NCI-H345 (cell line): ENCODE measurements around the gene SKAP2.

Experiments
- DNase-seq: peaks from one replicate; lab custom pipeline; 2025; lab: John Stamatoyannopoulos, UW

SKAP2 gene

GRCh38 chr7:26777385-26777784 lies 87.0 kb downstream of the SKAP2 start:
- DNase-seq = no peak

DNA sequence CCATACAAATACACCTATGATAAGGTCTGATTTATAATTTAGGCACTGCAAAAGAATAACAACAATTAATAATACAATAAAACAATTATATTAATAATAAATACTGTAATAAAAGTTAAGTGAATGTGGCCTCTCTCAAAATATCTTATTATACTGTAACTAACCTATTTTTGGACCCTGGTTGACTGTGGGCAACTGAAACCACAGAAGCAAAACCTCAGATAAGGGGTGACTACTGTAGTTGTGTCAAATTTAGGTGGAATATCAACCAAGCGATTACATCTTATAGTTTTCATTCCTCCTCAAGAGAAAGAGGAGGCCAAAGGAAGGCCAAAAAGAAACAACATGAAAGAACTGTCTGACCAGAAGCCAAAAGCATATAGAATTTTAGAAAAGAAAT lies 103.9 kb downstream of the SKAP2 start:
- DNase-seq = no peak

- no peak for DNase-seq
These were observed 105.3 kb downstream of the SKAP2 start for GRCh38 chr7:26759108-26759507.

GRCh38 chr7:26743205-26743604 lies 121.2 kb downstream of the SKAP2 start:
- no peak for DNase-seq

- DNase-seq = no peak
These were observed 128.3 kb downstream of the SKAP2 start for GRCh38 chr7:26735976-26736600.

GRCh38 chr7:26729150-26729775 lies 135.1 kb downstream of the SKAP2 start:
- no peak for DNase-seq

GRCh38 chr7:26726051-26726450 lies 138.3 kb downstream of the SKAP2 start:
- no peak for DNase-seq

- DNase-seq = no peak
These were observed 139.6 kb downstream of the SKAP2 start for GRCh38 chr7:26724795-26725194.

DNA sequence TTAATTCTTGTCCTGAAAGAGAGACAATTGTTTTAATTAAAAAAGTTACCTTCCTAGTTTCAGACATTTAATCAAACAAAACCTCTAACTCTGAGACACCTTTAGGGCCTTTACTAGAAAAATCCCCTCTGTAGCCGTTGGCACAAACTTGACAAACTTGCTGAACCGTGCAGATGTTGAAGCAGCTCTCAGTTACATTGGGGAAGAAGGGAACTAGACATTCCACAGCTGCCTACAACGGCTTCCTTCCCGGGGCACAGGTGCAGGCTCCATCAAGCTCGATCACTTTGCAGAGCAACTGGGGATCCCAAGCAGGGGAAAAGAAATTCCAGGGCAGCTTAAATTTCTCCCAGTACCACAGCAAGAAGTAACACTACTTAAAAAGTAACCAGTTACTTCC lies 141.3 kb downstream of the SKAP2 start:
- DNase-seq = no peak

DNA sequence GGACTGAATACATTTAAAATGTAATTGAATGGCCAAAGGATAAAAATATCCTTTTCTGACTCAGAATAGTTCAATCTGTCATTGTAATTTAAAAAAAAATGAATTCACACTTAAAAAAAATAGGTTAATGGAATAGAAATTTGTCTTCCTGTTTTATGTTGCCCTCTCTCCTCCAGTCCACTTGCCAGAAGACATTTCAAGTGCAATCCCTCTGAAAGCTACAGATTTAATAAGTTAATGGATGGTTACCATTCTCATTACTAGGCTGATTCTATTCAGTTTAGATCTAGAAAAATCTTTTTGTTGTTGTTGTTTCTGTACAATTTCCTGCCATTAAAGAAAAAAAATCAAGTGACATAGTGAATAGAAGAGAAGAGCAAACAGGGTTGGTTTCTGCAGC lies 142.9 kb downstream of the SKAP2 start:
- DNase-seq = no peak

- DNase-seq = no peak
These were observed 146.3 kb downstream of the SKAP2 start for GRCh38 chr7:26718063-26718462.

- no peak for DNase-seq
These were observed 150.0 kb downstream of the SKAP2 start for GRCh38 chr7:26714438-26714837.

DNA sequence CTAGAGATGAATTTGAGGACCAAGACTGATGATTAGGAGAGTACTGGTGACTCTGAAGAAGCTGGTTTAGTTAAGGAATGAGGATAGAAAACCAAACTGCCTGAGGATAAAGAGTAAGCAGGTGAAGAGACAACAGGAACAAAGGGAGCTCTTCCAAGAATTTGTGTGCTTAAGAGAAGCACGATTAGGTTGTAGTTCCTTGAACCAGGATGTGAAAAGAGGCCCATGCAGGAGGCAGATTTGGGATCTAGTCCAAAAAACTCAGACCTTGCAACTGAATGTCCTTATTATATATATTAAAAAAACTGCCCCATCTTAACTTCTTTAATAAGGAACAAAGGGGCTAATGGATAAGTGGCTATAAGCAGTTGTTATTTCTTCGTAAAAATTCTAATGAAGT lies 150.4 kb downstream of the SKAP2 start:
- DNase-seq = no peak

DNA sequence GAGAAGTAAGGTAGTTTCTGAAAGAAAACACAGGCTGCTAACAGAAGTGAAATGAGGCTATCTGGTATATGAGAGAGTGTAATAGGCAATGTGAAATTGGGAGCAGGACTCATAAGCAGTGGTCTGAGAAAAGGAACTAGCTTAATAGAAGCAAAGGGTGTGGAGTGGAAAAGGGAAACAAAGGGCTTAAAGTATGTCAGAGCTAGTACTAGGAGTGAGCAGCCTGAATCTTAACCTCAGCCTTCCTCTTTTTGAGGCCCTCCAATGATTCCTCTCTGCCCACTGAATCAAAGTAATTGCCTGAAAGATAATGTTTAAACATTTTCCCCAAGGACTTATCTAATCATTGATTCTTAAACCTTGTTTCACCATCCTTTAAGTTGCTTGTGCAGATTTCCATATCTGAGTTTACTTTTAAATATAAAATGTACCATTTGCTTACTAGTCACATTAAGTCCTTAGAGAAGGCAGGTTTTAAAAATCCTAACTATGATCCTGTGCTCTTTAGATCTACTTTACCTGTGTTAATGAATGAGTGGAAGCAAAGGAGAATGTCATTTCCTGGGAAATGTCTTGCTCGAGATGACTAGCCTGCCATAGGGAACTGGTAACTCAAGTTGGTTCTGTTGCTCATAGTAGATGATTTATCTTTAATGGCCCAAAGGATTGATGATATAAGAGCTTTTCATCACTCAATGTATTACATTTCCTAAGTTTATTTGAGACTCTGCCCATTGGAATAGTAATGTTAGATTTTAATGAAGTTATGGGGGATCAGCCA lies 155.0 kb downstream of the SKAP2 start:
- no peak for DNase-seq

DNA sequence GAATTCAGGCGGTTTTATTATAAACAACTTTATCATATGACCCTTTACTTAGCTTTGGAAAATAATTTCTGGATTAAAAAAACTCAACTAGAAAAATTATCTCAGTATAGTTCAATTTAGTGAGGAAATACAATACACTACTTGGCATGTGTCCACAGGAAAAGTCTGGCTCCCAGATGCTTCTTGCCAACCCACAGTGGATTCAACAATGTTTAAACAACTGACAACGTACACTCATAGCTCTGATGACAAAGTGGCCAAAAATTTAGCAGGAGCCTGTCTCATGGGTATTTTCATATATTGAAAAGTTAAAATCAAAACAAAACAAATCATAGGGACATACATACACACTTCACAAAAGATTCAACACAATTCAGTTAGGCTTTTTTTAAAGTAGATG lies 158.8 kb downstream of the SKAP2 start:
- DNase-seq = peak; percentile 7

DNA sequence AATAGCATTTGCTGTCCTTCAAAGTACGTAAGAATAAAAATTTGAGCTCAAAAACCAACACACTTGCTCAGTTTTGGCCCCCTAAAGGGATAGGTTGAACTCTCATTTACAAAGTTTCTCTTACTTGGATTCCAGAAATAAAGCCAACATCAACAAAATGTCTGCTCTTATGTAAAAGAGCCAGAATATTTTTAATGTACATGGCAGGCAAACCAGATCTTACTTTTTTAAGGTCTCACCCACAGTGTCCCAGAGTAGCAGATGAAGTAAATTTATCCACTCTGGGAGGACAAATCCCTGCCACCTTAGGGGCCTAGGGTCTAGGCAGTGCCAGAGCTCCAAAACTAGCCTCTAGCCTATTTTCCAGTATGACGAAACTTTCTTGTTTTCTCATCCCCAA lies 159.6 kb downstream of the SKAP2 start:
- DNase-seq = no peak

DNA sequence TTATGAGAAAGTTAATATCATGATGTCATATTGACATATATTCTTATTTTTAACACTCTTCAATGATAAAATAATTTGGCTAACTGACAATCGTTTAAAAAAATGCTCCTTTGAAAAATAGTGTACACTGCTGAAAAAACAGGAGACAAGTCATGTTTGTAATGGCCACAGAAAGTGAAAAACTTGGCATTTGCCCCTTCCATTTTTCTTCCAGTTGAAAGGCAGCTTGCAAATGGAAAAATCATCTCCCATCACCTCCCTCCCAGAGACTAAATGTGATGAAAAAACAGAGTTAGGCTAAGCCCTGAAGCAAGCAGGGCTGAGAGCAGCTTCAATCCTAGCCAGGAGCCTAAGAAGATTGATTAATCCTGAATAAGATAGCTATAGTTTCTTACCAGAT lies 160.4 kb downstream of the SKAP2 start:
- no peak for DNase-seq

DNA sequence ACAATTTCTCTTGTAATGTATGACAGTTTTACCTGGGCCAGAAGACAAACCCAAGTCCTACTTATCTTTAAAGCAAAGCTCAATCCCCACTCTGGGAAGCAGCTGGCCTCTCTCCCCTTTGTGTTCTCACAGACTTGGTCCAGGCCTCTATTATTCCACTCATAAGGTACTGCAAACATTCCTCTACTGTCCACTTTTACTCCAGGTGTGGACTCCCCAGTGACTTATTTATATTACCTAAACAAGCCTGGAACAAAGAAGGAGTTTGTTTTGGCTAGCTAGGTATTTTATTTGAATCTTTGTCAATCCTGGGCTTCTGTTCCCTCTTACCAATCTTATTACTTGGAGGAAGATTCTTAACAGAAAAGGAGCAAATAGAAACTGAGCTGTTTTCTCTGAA lies 163.5 kb downstream of the SKAP2 start:
- DNase-seq = no peak

DNA sequence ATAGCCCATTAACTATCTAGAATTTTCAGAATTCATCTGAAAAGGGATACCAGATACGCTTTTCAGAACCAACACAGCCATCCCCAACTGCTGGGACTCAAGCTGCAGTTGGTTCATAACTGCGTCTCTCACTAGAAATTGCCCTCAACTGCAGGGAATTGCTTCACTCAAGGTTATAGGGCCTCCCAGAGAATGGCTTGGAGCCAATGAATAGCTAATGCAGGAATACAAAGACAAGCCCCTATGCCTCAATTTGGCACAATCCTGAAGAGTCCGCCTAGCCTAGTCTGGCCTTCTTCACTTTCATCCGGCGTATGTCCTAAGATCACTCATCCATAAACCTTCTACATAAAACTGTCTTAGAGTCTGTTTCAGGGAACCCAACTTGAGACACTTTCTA lies 164.0 kb downstream of the SKAP2 start:
- no peak for DNase-seq

DNA sequence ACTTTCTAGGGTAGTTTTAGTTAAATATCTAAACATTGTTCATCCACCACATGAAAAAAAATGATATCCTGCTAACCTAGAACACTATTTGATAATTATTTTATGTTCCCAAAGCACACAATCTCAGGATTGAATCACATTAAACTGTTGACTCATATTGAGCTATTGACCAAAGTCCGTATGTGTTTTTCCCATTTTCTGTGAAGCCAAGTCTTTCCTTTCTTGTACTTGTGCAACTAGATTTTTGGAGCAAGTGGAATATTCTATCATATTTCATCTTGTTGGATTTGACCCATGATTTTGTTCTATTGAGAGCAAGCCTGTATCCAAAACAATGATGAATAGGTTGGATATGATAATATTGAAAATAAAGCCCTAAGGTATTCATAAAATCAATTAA lies 164.6 kb downstream of the SKAP2 start:
- DNase-seq = no peak

DNA sequence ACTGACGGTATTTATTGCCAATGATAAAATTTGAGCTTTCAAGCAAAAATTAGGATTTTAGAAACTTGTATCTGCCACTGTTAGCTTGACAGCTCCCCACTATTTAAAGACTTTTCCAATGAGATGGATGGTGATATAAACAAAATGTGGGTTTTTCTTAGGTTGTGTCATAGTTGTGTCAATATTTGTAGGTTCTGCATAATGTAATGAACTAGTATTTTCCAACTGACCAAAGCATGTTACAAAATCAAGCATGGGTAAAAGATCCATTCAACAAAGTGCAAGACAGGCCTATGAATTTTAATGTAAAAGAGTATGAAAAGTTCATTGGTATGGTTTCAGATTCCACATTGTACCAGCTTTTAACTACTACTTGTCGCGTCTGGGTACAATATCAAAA lies 165.6 kb downstream of the SKAP2 start:
- no peak for DNase-seq

DNA sequence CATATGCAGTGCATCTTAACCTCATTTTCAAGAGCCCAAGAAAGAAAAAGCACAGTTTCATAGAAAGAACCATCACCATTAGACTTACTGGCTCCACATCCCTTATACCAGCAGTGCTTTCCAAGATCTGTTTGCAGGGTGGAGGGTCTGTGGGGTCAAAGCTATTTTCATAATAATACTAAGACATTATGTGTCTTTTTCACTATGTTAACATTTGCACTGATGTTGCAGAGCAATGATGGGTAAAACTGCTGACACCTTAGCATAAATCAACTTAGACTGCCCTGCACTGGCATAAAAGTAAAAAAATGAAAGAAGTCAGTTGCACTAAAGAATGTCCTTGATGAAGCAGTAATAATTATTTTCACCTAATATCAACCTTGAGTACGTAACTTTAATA lies 166.2 kb downstream of the SKAP2 start:
- DNase-seq = no peak

GRCh38 chr7:26696978-26697377 lies 167.4 kb downstream of the SKAP2 start:
- DNase-seq = no peak

DNA sequence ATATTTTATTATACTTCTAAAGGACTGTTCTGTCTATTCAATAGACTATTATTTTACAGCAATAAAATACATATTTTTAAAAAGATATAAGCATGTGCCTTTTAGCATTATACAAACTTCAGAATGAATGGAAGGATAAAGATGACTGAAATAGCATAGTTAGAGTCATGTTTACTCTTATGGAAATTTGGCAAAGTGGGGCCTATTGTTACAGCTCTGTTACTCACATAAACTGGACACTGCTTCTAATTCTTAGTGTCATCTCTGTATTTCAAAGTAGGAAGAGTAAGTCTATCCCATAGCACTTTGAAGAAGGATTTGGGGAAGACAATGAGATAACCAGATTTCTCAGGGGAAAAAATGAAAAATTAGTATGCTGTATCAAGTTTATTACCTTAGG lies 168.2 kb downstream of the SKAP2 start:
- DNase-seq = no peak
